Measurements from ENCODE around the gene FHAD1.

The FHAD1 gene

DNA sequence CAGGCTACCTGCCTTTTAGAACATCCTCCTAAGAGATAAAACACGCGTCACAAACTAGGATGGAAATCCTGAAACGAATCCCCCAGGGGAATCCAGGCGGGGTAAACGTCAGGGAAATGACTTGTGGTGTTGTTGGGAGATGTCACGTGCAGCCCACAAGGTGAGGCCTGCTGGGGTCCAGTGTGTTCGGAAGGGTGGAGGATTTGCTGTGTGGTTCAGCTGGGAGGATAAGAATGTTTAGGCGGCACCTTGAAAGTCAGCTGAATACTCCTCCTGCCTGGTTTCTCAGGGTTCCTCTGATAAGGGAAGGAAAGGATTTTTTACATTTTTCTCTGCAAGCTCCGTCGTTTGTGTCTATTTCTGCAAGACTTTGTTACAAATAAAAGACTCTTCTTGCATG, 88.0 kb downstream of the FHAD1 start:
- DNase-seq (ENCODE audit: low spot score in 2 of 2) = no peak
- Mint-ChIP-seq H3K27me3 (peaks cover 29% of the 10 kb centered on the region), H3K4me3 (no peak overlapping the region), H3K9me3 (no peaks in the 10 kb centered on the region), H3K4me1 (no peaks in the 10 kb centered on the region), H3K27ac (no peak overlapping the region), H3K36me3 (no peaks in the 10 kb centered on the region)
- ATAC-seq (ENCODE audit: low read depth) = no peak

DNA sequence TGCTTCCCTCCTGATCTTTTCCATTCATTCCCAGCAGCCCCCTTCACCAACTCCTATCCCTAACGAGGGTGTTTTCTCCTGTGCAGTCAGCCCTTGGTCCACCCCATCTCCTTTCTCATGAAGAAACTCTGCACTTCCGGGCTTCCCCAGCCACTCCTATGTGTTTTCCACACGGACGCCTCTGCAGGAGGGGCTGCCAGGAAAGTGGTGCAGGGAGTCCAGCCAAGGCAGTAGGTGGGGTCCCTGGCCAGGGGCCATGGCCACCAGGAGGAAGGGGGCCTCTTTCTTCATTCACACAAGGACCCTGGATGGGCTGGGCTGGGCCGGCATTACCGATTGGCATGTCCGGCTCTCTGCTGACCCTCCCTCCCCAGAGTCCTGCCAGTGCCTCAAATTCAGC, 89.8 kb downstream of the FHAD1 start:
- no peak for ATAC-seq (ENCODE audit: low read depth)
- Mint-ChIP-seq H3K27me3 (peaks cover 23% of the 10 kb centered on the region), H3K4me1 (peaks cover 4% of the 10 kb centered on the region), H3K36me3 (no peaks in the 10 kb centered on the region), H3K9me3 (no peaks in the 10 kb centered on the region), H3K4me3 (no peak overlapping the region), H3K27ac (no peak overlapping the region)
- DNase-seq (ENCODE audit: low spot score in 2 of 2) = no peak

DNA sequence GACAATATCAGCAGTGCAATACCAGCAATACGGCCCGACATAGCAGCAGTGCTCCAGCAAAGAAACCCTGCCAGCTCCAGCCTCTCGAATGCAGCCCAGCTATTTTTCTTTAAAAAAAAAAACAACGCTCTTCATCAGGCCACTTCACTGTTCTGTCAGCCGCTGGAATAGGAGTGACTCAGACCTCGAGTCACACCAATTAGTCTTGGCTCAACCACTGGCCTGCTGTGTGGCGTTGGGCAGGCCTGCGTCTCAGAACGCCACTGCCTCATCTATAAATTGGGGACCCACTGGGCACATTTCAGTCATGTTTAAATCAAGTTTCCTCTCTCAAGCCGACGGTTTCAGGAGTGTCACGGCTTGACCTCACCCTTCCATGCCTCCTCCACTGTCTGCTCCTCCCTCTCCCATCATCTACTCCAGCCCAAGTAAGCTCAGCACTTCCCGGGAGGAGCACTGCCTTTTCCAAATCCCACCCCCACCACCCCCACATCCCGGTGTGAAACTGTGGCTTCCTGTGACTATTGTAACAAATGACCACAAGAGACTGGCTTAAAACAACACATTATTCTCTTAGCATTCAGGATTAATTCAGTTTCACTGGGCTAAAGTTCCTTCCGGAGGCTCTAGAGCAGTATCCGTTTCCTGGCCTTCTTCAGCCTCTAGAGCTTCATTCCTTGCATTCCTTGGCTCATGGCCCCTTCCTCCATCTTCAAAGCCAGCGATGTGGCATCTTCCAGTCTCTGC, 90.8 kb downstream of the FHAD1 start:
- Mint-ChIP-seq H3K4me3 (no peak overlapping the region), H3K27me3 (peaks cover 23% of the 10 kb centered on the region), H3K36me3 (no peaks in the 10 kb centered on the region), H3K9me3 (no peaks in the 10 kb centered on the region), H3K27ac (no peak overlapping the region), H3K4me1 (peaks cover 4% of the 10 kb centered on the region)
- DNase-seq (ENCODE audit: low spot score in 2 of 2) = no peak
- no peak for ATAC-seq (ENCODE audit: low read depth)

DNA sequence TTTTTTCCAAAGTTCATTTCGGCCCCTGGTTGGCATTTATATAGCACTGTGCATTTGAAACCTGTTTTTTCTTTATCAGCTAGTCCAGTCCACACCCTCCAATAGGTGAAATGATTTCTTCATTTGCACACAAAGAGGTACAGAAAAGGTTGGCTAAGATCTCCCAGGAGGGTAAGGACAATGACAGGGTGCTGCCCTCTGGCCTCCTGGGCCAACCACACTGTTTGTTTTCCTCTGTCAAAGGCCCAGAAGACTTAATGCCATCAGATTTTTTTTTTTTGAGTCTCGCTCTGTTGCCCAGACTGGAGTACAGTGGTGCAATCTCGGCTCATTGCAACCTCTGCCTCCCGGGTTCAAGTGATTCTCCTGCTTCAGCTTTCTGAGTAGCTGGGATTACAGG, 92.5 kb downstream of the FHAD1 start:
- H3K4me1 Mint-ChIP-seq = peaks cover 4% of the 10 kb centered on the region
- no peaks in the 10 kb centered on the region for H3K9me3 Mint-ChIP-seq

DNA sequence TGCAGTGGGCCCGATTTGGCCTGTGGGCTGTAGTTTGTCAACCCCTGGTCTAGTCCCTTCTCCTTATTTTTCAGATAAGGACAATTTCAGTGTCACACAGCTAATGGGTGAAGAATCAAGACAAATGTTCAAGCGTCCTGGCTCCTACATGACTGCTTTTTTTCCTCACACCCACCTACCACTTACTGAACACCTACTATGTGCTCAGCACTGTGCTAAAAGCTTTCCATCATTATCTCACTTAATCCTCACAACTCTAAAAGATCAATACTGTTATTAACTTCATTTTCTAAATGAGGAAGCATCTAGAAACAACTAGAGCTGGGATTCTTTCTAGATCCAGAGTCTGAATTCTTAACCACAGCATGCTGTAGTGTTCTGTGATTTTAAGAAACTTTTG, 94.2 kb downstream of the FHAD1 start:
- H3K4me3 Mint-ChIP-seq = no peak overlapping the region
- peaks cover 10% of the 10 kb centered on the region for H3K4me1 Mint-ChIP-seq
- peaks cover 28% of the 10 kb centered on the region for H3K27me3 Mint-ChIP-seq
- ATAC-seq (ENCODE audit: low read depth) (no peak), DNase-seq (ENCODE audit: low spot score in 2 of 2) (no peak)
- H3K27ac Mint-ChIP-seq = no peak overlapping the region
- H3K36me3 Mint-ChIP-seq = no peaks in the 10 kb centered on the region
- H3K9me3 Mint-ChIP-seq = no peaks in the 10 kb centered on the region

More for the DNA sequence above, 92.5 kb downstream of the FHAD1 start:
- no peak overlapping the region for H3K4me3 Mint-ChIP-seq
- ATAC-seq (ENCODE audit: low read depth) (no peak), DNase-seq (ENCODE audit: low spot score in 2 of 2) (no peak)
- H3K27me3 Mint-ChIP-seq = peaks cover 27% of the 10 kb centered on the region
- H3K27ac Mint-ChIP-seq = no peak overlapping the region
- H3K36me3 Mint-ChIP-seq = no peaks in the 10 kb centered on the region

DNA sequence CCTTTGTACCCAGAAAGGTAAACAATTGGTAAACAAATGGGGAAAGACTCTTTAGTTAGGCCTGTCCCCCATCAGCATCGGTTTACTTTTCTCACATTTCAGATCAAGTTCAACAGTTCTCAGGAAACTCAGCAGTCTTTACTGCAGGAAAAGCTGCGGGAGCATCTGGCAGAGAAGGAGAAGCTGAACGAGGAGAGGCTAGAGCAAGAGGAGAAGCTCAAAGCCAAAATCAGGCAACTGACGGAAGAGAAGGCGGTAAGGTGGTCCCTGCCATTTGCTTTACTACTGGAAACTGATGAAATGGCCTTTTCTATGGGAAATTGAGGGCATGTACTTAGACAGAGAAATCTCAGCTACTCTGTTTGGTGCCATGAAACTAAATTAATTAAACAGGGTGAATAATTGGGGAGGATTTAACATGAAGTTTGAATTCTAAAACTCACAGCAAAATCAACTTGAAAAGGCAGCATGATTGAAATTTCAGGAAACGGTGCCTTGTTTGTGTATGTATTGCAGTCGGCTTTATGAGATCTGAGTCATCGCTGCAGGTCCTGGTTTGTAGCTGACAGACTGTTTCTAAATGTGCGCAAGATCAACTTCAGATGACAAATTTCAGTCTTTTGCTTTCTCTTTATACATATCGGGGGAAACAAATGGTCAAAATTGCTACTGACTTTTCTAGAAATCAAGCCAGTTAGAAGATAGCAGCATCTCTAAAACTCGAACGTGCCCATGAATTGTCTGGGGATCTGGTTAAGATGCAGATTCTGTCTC, 94.8 kb downstream of the FHAD1 start:
- Mint-ChIP-seq H3K4me3 (no peak overlapping the region), H3K27me3 (peaks cover 22% of the 10 kb centered on the region)

DNA sequence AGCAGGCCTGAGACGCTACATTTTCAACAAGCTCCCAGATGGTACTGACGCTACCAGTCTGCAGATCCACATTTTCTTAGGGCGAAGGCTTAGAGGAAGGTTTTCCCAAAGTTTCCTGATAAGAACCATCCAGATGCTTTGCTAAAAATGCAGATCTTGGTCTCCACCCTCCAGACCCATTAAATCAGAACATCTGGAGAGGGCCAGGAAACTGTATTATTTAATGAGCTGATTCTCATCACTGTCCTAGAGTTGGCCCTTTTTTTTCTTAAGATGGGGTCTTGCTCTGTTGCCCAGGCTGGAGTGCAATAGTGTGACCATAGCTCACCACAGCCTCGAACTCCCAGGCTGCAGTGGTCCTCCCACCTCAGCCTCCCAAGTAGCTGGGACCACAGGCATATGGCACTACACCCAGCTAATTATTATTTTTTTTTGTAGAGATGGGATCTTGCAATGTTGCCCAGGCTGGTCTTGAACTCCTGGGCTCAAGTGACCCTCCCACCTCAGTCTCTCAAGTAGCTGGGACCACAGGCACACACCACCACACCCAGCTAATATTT, 95.5 kb downstream of the FHAD1 start:
- H3K4me1 Mint-ChIP-seq = peaks cover 10% of the 10 kb centered on the region

More for the DNA sequence above, 94.8 kb downstream of the FHAD1 start:
- DNase-seq (ENCODE audit: low spot score in 2 of 2) (no peak), ATAC-seq (ENCODE audit: low read depth) (no peak)
- Mint-ChIP-seq H3K4me1 (peaks cover 10% of the 10 kb centered on the region), H3K9me3 (no peaks in the 10 kb centered on the region), H3K27ac (no peak overlapping the region), H3K36me3 (no peaks in the 10 kb centered on the region)

DNA sequence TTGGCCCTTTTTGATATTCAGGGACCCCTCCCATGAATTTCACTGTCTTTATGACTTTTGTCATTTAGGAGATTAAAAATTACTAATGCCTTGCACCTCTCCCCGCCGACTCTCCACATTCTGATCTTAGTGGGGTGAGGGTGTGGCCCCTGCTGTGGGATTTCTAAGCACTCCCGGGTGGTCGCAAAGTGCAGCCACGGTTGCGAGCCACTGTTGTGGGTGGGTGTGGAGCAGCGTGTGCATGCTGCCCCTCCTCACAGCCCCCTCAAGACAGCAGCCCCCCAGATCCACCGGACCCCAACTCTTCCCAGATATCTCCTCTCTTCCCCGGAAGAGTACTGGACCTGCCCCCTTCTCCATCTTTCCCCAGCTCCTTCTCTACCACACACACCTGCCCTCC, 96.1 kb downstream of the FHAD1 start:
- ATAC-seq (ENCODE audit: low read depth) = no peak
- no peaks in the 10 kb centered on the region for H3K36me3 Mint-ChIP-seq
- H3K4me3 Mint-ChIP-seq = no peak overlapping the region
- H3K27me3 Mint-ChIP-seq = peaks cover 22% of the 10 kb centered on the region
- no peak overlapping the region for H3K27ac Mint-ChIP-seq
- peaks cover 10% of the 10 kb centered on the region for H3K4me1 Mint-ChIP-seq
- no peak for DNase-seq (ENCODE audit: low spot score in 2 of 2)
- H3K9me3 Mint-ChIP-seq = no peaks in the 10 kb centered on the region

More for the DNA sequence above, 95.5 kb downstream of the FHAD1 start:
- Mint-ChIP-seq H3K27me3 (peaks cover 22% of the 10 kb centered on the region), H3K4me3 (no peak overlapping the region), H3K27ac (no peak overlapping the region), H3K36me3 (no peaks in the 10 kb centered on the region), H3K9me3 (no peaks in the 10 kb centered on the region)
- ATAC-seq (ENCODE audit: low read depth) = no peak
- DNase-seq (ENCODE audit: low spot score in 2 of 2) = no peak

DNA sequence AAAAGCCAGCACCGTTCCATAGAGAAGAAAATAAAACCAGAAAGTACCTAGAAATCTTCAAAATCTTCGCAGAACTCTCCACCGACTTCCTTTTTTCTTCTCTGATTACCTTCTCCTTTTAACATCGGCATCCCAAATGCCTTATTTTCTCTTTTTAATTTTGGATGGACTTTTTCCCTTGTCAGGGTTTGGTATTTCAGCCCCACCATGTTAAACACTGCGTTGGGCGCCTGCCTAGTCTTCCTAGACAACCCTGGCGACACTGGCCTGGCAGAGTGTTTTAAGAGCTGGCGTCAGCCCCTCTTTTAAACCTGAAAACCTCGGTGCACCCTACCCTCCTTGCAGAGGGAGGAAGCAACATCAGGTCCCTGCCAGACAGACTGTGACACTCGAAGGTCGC, 96.7 kb downstream of the FHAD1 start:
- ATAC-seq (ENCODE audit: low read depth) = no peak
- Mint-ChIP-seq H3K4me1 (peaks cover 10% of the 10 kb centered on the region), H3K9me3 (no peaks in the 10 kb centered on the region), H3K27me3 (peaks cover 20% of the 10 kb centered on the region), H3K36me3 (no peaks in the 10 kb centered on the region), H3K4me3 (no peak overlapping the region), H3K27ac (no peak overlapping the region)
- no peak for DNase-seq (ENCODE audit: low spot score in 2 of 2)

DNA sequence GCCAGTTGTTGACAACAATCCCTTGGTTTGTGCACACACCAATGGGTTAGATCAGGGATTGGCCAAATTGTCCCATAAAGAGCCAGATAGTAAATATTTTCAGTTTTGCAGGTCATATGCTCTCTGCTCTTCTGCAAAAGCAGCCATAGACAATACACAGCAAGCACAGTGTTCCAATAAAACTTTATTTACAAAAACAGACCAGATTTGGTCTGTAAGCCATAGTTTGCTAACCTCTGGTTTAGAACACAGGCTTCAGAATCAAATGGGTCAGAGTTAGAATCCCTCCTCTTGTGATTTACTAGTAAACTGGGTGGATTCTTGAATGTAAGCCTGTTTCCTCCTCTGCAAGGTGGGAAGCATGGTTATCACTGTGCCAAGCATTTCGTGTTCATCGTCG, 97.4 kb downstream of the FHAD1 start:
- Mint-ChIP-seq H3K4me3 (no peak overlapping the region), H3K27me3 (peaks cover 20% of the 10 kb centered on the region)

DNA sequence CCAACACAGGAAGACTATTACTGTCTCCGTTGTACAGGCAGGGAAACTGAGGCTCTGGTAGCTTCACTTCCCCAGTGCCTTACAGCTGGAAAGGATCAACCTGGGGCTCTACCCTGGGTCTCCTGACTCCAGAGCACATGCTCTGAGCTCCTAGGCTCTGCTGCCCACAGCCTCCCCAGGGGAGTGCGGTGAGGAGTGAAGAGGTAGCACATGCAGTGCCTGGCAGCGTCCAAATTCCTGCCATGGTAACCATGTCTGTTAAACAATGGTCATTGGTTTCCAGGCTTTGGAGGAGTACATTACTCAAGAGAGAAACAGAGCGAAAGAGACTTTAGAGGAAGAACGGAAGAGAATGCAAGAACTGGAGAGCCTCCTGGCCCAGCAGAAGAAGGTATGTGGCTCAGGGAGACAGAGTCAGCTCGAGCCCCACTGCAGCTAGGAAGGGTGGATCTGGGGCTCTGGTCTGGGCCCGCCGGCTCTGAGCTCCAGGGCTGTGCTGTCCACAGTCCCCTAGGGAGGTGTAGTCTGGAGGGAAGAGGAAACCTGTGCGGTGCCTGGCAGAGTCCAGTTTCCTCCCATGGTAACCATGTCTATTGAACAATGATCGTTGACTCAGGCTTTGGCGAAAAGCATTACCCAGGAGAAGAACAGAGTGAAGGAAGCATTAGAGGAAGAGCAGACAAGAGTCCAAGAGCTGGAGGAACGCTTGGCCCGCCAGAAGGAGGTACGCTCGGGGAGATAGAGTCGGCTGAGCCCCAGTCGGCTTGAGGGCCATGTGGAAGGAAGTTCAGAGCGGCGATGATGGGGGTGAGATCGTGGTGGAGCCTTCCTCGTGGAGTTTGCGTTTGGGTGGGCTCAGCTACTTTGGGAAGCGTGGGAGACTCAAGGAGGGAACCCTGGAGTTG, 98.0 kb downstream of the FHAD1 start:
- H3K27ac Mint-ChIP-seq = no peak overlapping the region
- H3K4me3 Mint-ChIP-seq = no peak overlapping the region
- no peaks in the 10 kb centered on the region for H3K36me3 Mint-ChIP-seq
- peaks cover 20% of the 10 kb centered on the region for H3K27me3 Mint-ChIP-seq
- DNase-seq (ENCODE audit: low spot score in 2 of 2) (no peak), ATAC-seq (ENCODE audit: low read depth) (no peak)
- H3K4me1 Mint-ChIP-seq = peaks cover 10% of the 10 kb centered on the region
- no peaks in the 10 kb centered on the region for H3K9me3 Mint-ChIP-seq

More for the DNA sequence above, 97.4 kb downstream of the FHAD1 start:
- Mint-ChIP-seq H3K9me3 (no peaks in the 10 kb centered on the region), H3K36me3 (no peaks in the 10 kb centered on the region), H3K4me1 (peaks cover 10% of the 10 kb centered on the region), H3K27ac (no peak overlapping the region)
- ATAC-seq (ENCODE audit: low read depth) = no peak
- no peak for DNase-seq (ENCODE audit: low spot score in 2 of 2)

DNA sequence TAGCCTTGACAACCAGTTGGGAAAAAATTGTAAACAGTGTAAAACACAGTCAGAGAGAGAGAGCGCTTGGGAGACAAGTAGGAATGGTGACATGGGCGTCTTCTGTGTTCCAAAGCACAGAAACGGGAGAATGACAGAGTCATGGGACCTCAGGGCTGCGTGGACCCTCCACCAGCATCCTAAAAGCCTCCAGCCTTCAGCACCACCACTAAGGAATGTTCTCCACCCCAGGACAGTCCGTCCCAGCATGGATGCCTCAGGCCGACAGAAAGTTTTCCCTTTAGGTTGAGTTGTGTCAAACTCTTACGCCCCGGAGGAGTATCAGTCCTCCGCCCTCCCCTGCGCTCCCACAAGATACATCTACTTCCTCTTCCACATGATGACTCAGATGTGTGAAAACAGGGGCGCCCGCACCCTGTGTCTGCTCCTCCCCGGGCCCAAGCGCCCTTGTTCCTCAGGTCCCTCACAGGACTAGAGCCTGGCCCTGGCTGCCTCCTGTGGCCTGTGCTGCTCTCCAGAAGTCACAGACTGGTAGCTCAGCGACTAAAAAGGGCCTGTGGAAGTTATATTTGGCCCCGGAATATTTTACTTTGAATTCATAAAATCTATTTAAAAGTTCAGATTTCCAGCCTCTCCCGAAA, 98.8 kb downstream of the FHAD1 start:
- H3K36me3 Mint-ChIP-seq = no peaks in the 10 kb centered on the region
- no peak for DNase-seq (ENCODE audit: low spot score in 2 of 2)
- no peaks in the 10 kb centered on the region for H3K9me3 Mint-ChIP-seq
- H3K4me1 Mint-ChIP-seq = peaks cover 7% of the 10 kb centered on the region
- no peak overlapping the region for H3K27ac Mint-ChIP-seq
- H3K4me3 Mint-ChIP-seq = no peak overlapping the region
- ATAC-seq (ENCODE audit: low read depth) = peak; percentile 93
- peaks cover 23% of the 10 kb centered on the region for H3K27me3 Mint-ChIP-seq

DNA sequence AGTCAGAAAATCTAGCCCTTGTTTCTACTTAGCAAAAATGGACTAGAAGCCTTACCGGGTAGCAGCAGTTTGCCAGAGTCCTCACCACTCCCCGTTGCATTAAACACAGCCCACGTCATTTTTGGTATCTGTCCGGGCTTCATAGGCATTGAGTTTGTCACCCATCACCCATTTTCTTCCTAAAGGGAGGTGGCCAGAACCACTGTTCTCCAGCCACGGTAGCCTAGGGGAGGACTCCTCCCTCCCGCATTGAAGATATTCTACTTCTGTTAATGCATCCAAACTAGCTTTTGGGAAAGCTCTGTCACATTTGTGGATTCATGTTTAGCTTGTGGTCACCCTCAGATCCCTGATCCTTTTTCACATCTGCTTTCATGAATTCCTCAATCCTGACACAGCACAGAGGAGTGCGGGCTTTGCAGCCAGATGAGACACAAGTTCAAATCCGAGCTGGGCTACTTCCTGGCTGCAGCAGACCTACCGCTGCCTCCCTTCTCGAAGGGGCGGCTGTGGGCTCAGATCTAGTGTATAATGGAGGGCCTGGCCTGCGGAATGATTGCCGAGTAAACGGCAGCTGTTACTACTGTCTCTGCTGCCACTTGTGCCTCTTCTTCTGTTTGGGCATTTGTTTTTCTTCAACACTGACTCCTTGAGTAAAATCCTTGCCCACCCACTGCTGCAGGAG, 99.5 kb downstream of the FHAD1 start:
- ATAC-seq (ENCODE audit: low read depth) = no peak
- no peak for DNase-seq (ENCODE audit: low spot score in 2 of 2)
- Mint-ChIP-seq H3K4me3 (no peak overlapping the region), H3K4me1 (peaks cover 7% of the 10 kb centered on the region), H3K27me3 (peaks cover 27% of the 10 kb centered on the region), H3K27ac (no peak overlapping the region), H3K36me3 (no peaks in the 10 kb centered on the region), H3K9me3 (no peaks in the 10 kb centered on the region)

Measured in memory B cell (primary cell).